Measurements from ENCODE around the gene NGEF. TPM values are rescaled to one million over a fixed set of nuclear protein-coding genes. Genes with fewer than 3 reads are reported as not detected.

NGEF gene
- total RNA-seq, 1 experiment from 2014 or later, result 5.4 TPM

GRCh38 chr2:233041722-233042323 is 28.8 kb upstream of the NGEF start (continued):
- TF ChIP-seq, protein P1, sequence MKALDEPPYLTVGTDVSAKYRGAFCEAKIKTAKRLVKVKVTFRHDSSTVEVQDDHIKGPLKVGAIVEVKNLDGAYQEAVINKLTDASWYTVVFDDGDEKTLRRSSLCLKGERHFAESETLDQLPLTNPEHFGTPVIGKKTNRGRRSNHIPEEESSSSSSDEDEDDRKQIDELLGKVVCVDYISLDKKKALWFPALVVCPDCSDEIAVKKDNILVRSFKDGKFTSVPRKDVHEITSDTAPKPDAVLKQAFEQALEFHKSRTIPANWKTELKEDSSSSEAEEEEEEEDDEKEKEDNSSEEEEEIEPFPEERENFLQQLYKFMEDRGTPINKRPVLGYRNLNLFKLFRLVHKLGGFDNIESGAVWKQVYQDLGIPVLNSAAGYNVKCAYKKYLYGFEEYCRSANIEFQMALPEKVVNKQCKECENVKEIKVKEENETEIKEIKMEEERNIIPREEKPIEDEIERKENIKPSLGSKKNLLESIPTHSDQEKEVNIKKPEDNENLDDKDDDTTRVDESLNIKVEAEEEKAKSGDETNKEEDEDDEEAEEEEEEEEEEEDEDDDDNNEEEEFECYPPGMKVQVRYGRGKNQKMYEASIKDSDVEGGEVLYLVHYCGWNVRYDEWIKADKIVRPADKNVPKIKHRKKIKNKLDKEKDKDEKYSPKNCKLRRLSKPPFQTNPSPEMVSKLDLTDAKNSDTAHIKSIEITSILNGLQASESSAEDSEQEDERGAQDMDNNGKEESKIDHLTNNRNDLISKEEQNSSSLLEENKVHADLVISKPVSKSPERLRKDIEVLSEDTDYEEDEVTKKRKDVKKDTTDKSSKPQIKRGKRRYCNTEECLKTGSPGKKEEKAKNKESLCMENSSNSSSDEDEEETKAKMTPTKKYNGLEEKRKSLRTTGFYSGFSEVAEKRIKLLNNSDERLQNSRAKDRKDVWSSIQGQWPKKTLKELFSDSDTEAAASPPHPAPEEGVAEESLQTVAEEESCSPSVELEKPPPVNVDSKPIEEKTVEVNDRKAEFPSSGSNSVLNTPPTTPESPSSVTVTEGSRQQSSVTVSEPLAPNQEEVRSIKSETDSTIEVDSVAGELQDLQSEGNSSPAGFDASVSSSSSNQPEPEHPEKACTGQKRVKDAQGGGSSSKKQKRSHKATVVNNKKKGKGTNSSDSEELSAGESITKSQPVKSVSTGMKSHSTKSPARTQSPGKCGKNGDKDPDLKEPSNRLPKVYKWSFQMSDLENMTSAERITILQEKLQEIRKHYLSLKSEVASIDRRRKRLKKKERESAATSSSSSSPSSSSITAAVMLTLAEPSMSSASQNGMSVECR (CRISPR knock-in tag; IDR thresholded peaks at IDR 0.05; ENCODE audit: borderline replicate concordance), result no peak
- no peak for TF ChIP-seq PRRX2 (CRISPR knock-in tag; IDR thresholded peaks at IDR 0.05)

DNA sequence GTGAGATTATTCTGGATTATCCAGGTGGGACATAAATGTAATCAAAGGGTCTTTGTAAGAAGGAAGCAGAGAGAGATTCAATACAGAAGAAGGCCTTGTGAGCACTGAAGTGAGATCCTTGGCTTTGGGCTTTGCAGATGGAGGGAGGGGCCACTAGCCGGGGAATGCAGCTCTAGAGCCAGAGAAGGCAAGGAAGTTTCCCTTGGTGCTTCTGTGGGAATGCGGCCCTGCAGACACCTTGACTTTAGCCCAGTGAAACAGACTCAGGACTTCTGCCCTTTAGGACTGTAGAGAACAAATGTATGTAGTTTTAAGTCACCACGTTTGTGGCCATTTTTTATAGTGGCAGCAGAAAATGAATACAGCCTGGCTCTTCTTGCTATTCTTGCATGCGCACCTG is 27.5 kb upstream of the NGEF start:
- Mint-ChIP-seq H3K27me3 (ENCODE audit: low read depth) (no peaks in the 10 kb centered on the region), H3K4me1 (no peaks in the 10 kb centered on the region), H3K27ac (no peak overlapping the region), H3K36me3 (no peaks in the 10 kb centered on the region), H3K9me3 (no peaks in the 10 kb centered on the region), H3K4me3 (no peak overlapping the region)
- ChIA-PET CTCF (interaction anchor here (0.6 to 1.1 kb wide), 3 partner anchors 10 to 181 kb away, joined by 4 to 5 read pairs (median 5); no protein-coding TSS in a partner anchor), POLR2A (no interaction called here)
- DNase-seq (ENCODE audit: low spot score) (no peak), ATAC-seq (no peak)
- TF ChIP-seq ZNF263 (CRISPR knock-in tag; IDR thresholded peaks at IDR 0.05; ENCODE audit: low read depth) (no peak), ZNF281 (CRISPR knock-in tag; IDR thresholded peaks at IDR 0.05) (no peak), NFYB (CRISPR knock-in tag; conservative IDR thresholded peaks at IDR 0.05; ENCODE audit: low read depth) (no peak), SOX15 (CRISPR knock-in tag; IDR thresholded peaks at IDR 0.05) (no peak), TEAD4 (CRISPR knock-in tag; IDR thresholded peaks at IDR 0.05) (no peak), HMGA2 (CRISPR knock-in tag; IDR thresholded peaks at IDR 0.05) (no peak)
- TF ChIP-seq, protein P2, sequence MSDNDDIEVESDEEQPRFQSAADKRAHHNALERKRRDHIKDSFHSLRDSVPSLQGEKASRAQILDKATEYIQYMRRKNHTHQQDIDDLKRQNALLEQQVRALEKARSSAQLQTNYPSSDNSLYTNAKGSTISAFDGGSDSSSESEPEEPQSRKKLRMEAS (CRISPR knock-in tag; IDR thresholded peaks at IDR 0.05), result no peak
- TF ChIP-seq, protein P3, sequence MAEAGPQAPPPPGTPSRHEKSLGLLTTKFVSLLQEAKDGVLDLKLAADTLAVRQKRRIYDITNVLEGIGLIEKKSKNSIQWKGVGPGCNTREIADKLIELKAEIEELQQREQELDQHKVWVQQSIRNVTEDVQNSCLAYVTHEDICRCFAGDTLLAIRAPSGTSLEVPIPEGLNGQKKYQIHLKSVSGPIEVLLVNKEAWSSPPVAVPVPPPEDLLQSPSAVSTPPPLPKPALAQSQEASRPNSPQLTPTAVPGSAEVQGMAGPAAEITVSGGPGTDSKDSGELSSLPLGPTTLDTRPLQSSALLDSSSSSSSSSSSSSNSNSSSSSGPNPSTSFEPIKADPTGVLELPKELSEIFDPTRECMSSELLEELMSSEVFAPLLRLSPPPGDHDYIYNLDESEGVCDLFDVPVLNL (CRISPR knock-in tag; IDR thresholded peaks at IDR 0.05; ENCODE audit: borderline replicate concordance, low read depth), result no peak
- TF ChIP-seq, protein P4, sequence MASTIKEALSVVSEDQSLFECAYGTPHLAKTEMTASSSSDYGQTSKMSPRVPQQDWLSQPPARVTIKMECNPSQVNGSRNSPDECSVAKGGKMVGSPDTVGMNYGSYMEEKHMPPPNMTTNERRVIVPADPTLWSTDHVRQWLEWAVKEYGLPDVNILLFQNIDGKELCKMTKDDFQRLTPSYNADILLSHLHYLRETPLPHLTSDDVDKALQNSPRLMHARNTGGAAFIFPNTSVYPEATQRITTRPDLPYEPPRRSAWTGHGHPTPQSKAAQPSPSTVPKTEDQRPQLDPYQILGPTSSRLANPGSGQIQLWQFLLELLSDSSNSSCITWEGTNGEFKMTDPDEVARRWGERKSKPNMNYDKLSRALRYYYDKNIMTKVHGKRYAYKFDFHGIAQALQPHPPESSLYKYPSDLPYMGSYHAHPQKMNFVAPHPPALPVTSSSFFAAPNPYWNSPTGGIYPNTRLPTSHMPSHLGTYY (CRISPR knock-in tag; IDR thresholded peaks at IDR 0.05), result no peak
- TF ChIP-seq, protein P5, sequence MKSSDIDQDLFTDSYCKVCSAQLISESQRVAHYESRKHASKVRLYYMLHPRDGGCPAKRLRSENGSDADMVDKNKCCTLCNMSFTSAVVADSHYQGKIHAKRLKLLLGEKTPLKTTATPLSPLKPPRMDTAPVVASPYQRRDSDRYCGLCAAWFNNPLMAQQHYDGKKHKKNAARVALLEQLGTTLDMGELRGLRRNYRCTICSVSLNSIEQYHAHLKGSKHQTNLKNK (CRISPR knock-in tag; IDR thresholded peaks at IDR 0.05), result no peak
- TF ChIP-seq, protein P6, sequence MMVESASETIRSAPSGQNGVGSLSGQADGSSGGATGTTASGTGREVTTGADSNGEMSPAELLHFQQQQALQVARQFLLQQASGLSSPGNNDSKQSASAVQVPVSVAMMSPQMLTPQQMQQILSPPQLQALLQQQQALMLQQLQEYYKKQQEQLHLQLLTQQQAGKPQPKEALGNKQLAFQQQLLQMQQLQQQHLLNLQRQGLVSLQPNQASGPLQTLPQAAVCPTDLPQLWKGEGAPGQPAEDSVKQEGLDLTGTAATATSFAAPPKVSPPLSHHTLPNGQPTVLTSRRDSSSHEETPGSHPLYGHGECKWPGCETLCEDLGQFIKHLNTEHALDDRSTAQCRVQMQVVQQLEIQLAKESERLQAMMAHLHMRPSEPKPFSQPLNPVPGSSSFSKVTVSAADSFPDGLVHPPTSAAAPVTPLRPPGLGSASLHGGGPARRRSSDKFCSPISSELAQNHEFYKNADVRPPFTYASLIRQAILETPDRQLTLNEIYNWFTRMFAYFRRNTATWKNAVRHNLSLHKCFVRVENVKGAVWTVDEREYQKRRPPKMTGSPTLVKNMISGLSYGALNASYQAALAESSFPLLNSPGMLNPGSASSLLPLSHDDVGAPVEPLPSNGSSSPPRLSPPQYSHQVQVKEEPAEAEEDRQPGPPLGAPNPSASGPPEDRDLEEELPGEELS (CRISPR knock-in tag; IDR thresholded peaks at IDR 0.05), result no peak
